ENCODE measurements around the gene EXOSC2.

Gene EXOSC2

DNA sequence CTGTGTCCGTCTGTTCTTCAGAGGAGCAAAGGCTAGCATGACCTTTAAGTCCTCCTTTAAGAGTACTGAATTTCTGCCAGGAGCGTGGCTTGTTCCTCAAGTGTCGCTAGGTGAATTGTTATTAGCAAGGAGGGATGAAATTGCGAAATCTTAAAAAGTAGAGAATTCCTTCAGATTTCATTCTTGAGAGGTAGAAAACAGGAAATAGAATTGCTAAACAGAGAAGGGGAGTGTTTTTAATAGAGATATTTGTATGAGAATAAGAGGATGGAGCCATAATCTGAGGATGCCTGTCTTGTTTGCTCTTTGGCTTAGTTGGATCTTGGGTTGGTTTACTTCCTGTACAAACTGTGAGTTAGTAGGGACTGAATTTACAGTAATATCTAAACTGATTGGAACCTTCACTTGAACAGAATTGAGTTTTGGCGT is 39.2 kb downstream of the EXOSC2 start:
- no peak overlapping the region for H3K4me3 ChIP-seq (replicated peaks in 1 of 2; ENCODE audit: low read depth in 2 of 2, low read length in 2 of 2)
- peak; percentile 48 to 87 for DNase-seq (ENCODE audit: low read depth in 2 of 2)
- TF ChIP-seq, protein P1, sequence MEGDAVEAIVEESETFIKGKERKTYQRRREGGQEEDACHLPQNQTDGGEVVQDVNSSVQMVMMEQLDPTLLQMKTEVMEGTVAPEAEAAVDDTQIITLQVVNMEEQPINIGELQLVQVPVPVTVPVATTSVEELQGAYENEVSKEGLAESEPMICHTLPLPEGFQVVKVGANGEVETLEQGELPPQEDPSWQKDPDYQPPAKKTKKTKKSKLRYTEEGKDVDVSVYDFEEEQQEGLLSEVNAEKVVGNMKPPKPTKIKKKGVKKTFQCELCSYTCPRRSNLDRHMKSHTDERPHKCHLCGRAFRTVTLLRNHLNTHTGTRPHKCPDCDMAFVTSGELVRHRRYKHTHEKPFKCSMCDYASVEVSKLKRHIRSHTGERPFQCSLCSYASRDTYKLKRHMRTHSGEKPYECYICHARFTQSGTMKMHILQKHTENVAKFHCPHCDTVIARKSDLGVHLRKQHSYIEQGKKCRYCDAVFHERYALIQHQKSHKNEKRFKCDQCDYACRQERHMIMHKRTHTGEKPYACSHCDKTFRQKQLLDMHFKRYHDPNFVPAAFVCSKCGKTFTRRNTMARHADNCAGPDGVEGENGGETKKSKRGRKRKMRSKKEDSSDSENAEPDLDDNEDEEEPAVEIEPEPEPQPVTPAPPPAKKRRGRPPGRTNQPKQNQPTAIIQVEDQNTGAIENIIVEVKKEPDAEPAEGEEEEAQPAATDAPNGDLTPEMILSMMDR (IDR thresholded peaks at IDR 0.05; ENCODE audit: low read depth, low read length): no peak

DNA sequence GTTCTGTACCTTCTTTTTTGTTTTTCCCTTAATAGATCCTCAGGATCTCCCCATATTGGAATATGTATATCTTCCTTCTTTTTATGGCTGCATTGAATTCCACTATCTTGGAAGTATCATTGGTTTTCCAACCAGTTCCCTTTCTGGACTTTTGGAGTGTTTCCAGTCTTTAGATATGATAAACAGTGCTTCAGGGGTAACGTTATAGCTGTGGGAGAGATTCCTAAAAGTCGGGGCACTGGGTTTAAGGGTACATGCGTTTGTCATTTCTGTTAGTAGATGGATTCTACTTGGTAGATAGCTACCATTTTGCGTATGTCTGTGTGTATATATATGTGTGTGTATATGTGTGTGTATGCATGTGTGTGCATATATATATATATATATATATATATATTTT is 42.0 kb downstream of the EXOSC2 start:
- TF ChIP-seq, protein P1 (IDR thresholded peaks at IDR 0.05; ENCODE audit: low read depth, low read length): no peak
- DNase-seq (ENCODE audit: low read depth in 2 of 2): no peak
- H3K4me3 ChIP-seq (replicated peaks in 1 of 2; ENCODE audit: low read depth in 2 of 2, low read length in 2 of 2): no peak overlapping the region

DNA sequence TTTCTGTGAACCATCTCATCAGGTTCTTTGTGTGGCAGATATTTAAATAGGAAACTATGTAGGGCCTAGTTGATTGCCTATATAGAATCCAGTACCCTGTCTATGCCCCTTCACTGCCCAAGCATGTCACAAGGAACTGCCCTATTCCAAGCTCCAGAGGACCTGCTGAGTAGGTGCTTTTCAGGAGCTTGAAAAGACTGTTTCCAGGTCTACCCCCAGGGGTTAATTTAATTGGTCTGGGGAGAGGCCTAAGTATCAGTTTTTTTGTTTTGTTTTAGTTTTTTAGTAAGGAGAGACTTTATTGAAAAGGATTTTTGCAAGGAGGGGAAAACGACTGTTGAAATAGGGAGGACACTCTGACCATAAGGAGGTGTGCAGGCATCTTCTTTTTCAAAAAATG is 43.3 kb downstream of the EXOSC2 start:
- TF ChIP-seq, protein P1 (IDR thresholded peaks at IDR 0.05; ENCODE audit: low read depth, low read length): no peak
- no peak for DNase-seq (ENCODE audit: low read depth in 2 of 2)
- no peak overlapping the region for H3K4me3 ChIP-seq (replicated peaks in 1 of 2; ENCODE audit: low read depth in 2 of 2, low read length in 2 of 2)

DNA sequence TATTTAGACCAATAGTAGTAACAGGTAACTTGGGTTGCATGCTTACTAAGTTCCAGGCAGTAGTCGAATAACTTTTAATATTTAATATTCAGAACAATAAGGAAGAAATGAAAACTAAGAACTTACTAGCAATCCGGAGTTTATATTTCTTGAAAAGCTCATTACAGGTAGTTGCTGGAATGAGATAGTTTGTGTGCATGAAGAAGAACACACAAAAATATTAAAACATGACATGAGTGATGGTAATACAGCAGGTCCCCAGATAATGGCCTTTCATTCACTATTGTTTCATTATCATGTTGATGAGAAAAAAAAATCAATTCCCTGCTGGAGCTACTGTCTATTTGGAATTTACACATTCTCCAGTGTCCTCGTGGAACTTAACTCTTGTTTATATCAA is 44.7 kb downstream of the EXOSC2 start:
- TF ChIP-seq, protein P1 (IDR thresholded peaks at IDR 0.05; ENCODE audit: low read depth, low read length): no peak
- no peak for DNase-seq (ENCODE audit: low read depth in 2 of 2)
- H3K4me3 ChIP-seq (replicated peaks in 1 of 2; ENCODE audit: low read depth in 2 of 2, low read length in 2 of 2): no peak overlapping the region

DNA sequence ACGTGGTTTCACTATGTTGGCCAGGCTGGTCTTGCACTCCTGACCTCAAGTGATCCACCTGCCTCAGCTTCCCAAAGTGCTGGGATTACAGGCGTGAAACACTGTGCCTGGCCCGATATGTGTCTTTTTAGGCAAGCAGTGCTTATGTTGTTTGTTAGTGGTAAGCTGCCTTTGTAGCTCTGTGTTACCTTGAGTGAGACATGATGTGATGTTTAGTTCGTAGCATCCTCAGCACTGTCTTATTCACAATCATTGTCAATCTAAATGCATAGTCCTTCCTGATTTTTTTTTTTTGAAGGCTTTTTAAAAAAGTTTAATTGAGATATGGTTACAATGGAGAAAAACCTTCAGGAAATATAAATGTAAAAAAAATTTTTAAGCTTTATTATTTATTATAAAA is 45.5 kb downstream of the EXOSC2 start:
- H3K4me3 ChIP-seq (replicated peaks in 1 of 2; ENCODE audit: low read depth in 2 of 2, low read length in 2 of 2): no peak overlapping the region
- no peak for DNase-seq (ENCODE audit: low read depth in 2 of 2)
- TF ChIP-seq, protein P1 (IDR thresholded peaks at IDR 0.05; ENCODE audit: low read depth, low read length): no peak

DNA sequence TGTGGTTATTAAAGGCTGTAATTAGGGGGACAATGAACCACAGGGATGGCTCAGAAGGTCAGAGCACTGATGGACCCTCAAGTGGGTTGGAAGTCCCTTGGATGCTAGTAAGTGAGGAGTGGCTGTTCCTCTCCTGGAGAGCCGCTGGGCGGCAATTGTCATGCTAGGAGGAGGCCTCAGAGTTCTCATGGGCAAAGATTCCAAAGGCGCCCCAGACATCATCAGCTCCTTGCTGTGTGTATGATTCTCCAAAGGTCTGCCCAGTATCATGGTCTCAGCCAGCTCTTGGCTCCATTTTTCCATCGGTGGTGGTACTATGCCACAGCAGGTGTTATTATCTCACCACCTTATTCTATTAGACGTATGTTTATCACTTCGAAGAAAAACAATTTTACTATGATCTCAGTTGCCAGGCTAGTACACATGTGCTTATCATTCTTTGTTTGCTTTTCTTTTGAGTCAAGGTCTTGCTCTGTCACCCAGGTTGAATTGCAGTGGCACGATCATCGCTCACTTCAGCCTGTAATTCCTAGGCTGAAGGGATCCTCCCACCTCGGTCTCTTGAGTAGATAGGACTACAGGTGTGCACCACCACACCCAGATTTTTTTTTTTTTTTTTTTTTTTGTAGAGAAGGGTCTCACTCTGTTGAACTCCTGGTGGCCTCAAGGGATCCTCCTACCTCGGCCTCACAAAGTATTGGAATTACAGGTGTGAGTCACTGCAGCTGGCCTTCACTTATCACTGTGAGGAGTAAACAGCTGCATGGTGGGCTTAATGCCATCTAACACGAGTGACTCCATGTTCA is 46.8 kb downstream of the EXOSC2 start:
- no peak overlapping the region for H3K4me3 ChIP-seq (replicated peaks in 1 of 2; ENCODE audit: low read depth in 2 of 2, low read length in 2 of 2)
- no peak for DNase-seq (ENCODE audit: low read depth in 2 of 2)
- TF ChIP-seq, protein P1 (IDR thresholded peaks at IDR 0.05; ENCODE audit: low read depth, low read length): no peak

DNA sequence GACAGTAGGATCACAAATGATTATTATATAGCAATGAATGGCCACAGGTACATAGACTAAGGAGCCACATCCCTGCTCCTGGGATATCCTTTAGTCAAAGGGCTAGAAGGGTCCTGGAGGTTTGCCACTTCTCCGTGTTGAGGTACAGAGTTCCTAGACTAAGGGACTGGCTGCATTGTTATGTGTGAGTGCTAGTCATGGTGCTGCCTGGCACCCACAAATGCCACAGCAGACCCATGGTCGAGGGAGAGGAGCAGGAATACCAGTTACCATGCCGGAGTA is 47.4 kb downstream of the EXOSC2 start:
- no peak overlapping the region for H3K4me3 ChIP-seq (replicated peaks in 1 of 2; ENCODE audit: low read depth in 2 of 2, low read length in 2 of 2)
- TF ChIP-seq, protein P1 (IDR thresholded peaks at IDR 0.05; ENCODE audit: low read depth, low read length): no peak
- DNase-seq (ENCODE audit: low read depth in 2 of 2): no peak
